Measurements from ENCODE around the gene PLPP6. TPM values are rescaled to one million over a fixed set of nuclear protein-coding genes. Genes with fewer than 3 reads are reported as not detected.
"Not testable (repeated sequence)": the region's sequence is repeated elsewhere in the genome, so short reads cannot be mapped to it uniquely, and the experiment has no call there.

The PLPP6 gene
- total RNA-seq, 2 experiments from 2014 or later: 9.6 to 10.3 TPM

DNA sequence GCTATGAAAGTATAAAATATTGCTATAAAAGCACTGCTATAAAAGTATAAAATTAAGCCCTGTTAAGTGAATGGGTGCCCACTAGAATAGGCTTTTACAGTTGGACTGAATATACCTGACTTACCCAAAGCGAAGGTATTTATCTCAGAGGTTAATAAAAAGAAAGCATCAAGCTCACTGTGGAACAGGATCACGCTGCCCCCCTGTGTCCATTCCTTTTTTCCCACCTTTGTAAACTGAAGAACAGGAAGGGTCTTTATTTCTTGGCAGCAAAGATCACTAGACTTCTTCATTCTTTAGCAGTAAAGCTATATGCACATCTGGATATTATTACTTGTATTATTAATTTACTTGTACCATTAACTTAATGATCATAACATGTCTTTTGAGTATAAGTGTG is 22.1 kb upstream of the PLPP6 start:
- peak; percentile 53 for DNase-seq
- H3K27ac Mint-ChIP-seq: no peak overlapping the region
- H3K27me3 Mint-ChIP-seq: peaks cover 5% of the 10 kb centered on the region
- no peaks in the 10 kb centered on the region for H3K9me3 Mint-ChIP-seq
- CTCF ChIA-PET: interaction anchor here (0.6 to 4.3 kb wide), 13 partner anchors 17 to 326 kb away, joined by 3 to 24 read pairs (median 3); no protein-coding TSS in a partner anchor
- H3K36me3 Mint-ChIP-seq (ENCODE audit: low read depth): no peaks in the 10 kb centered on the region
- H3K4me3 Mint-ChIP-seq: no peak overlapping the region
- POLR2A ChIA-PET: interaction anchor here (0.6 kb wide), 1 partner anchor 35 kb away, joined by 3 read pairs; no protein-coding TSS in a partner anchor
- H3K4me1 Mint-ChIP-seq: no peaks in the 10 kb centered on the region

DNA sequence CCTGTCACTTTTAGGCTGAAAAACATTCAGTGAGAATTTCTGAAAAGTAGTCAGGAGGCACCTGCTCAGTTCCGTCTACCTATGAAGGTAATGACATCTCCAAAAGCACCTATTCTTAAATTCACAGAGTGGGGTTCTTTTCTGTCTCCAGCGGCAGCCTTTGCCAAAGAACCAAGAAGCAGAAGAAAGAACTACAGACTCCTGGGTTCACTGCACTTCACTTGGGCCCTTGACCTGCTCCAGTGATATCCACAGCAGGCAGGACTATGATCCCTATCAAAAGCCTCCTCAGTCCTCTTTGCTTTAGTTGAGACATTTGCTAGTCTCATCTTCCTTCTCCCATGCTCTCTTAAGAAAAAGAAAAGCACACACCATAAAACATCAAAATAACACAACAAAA is 19.7 kb upstream of the PLPP6 start:
- Mint-ChIP-seq H3K9me3 (no peaks in the 10 kb centered on the region), H3K4me1 (no peaks in the 10 kb centered on the region), H3K27me3 (no peaks in the 10 kb centered on the region), H3K36me3 (ENCODE audit: low read depth) (no peaks in the 10 kb centered on the region), H3K4me3 (no peak overlapping the region), H3K27ac (no peak overlapping the region)
- no peak for DNase-seq
- CTCF ChIA-PET: no interaction called here
- POLR2A ChIA-PET: no interaction called here

DNA sequence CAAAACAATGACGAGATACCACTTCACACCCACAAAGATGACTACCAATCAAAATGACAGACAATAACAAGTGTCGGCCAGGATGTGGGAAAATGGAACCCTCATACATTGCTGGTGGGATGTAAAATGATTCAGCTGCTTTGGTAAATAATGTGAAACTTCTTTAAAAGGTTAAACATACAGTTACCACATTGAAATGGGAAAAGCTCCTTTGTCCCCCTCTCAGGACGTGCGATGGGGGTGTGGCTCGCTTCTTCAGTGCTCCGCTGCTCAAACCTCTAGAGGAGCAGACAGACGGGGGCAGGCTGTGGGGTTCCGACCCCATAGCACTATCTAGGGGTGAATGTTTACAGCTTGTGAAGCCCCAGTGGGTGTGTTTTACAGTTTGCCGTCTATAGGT is 8.0 kb upstream of the PLPP6 start:
- H3K27ac Mint-ChIP-seq: no peak overlapping the region
- CTCF ChIA-PET: no interaction called here
- POLR2A ChIA-PET: no interaction called here
- no peaks in the 10 kb centered on the region for H3K9me3 Mint-ChIP-seq
- H3K4me3 Mint-ChIP-seq: no peak overlapping the region
- peaks cover 19% of the 10 kb centered on the region for H3K4me1 Mint-ChIP-seq
- peaks cover 9% of the 10 kb centered on the region for H3K27me3 Mint-ChIP-seq
- no peaks in the 10 kb centered on the region for H3K36me3 Mint-ChIP-seq (ENCODE audit: low read depth)
- no peak for DNase-seq

DNA sequence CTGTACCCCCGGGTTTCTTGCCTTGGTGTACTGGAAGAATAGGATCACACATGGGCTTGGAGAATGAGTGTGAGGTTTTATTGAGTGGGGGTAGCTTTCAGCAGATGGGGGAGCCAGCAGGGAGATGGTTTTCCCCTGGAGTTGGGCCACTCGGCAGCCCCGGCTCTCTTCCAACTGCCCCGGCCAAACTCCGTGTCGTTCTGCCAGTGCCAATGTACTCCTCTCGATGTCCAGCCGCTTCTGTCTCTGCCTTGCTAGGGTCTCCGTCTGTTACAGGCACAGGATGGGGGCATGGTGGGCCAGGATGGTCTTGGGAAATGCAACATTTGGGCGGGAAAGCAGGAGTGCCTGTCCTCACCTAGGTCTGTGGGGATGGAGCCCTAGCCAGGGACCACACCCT is 7.6 kb upstream of the PLPP6 start:
- no peaks in the 10 kb centered on the region for H3K36me3 Mint-ChIP-seq (ENCODE audit: low read depth)
- DNase-seq: no peak
- peaks cover 19% of the 10 kb centered on the region for H3K4me1 Mint-ChIP-seq
- H3K27me3 Mint-ChIP-seq: peaks cover 10% of the 10 kb centered on the region
- ChIA-PET CTCF (no interaction called here), POLR2A (no interaction called here)
- H3K4me3 Mint-ChIP-seq: no peak overlapping the region
- no peaks in the 10 kb centered on the region for H3K9me3 Mint-ChIP-seq
- H3K27ac Mint-ChIP-seq: no peak overlapping the region

DNA sequence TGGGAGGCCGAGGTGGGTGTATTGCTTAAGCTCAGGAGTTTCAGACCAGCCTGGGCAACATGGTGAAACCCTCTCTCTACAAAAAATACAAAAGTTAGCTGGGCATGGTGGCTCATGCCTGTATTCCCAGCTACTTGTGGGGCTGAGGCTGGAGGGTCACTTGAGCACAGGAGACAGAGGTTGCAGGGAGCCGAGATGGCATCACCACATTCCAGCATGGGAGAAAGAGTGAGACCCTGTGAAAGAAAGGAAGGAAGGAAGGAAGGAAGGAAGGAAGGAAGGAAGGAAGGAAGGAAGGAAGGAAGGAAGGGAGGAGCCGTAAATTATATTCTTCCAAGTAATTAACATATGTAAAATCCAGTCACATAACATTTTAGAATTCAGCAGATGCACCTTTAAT is 5.9 kb upstream of the PLPP6 start:
- H3K4me1 Mint-ChIP-seq: peaks cover 20% of the 10 kb centered on the region
- CTCF ChIA-PET: interaction anchor here (1.0 kb wide), 1 partner anchor 10 kb away, joined by 3 read pairs; the partner anchor contains the start of gene SPATA6L
- not testable (repeated sequence) for H3K4me3 Mint-ChIP-seq

DNA sequence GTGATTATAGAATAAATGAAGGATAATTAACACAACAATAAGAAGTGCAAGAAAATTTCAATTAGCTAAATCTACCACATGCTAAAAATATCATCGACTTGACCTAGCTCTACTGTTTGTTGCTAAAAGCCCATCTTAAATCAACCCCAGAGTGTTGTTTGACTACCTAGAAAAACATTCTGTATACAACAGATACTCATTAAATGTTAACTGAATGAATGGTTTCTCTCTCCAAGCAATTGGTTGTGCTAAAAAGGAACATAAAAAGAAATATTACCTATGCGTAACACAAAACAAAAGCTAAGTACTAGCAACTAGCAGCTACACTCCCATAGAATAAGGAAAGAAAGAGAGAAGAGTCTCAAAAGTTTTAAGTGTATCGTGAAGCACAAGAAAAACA is 5.5 kb upstream of the PLPP6 start:
- ChIA-PET CTCF (interaction anchor here (1.0 kb wide), 1 partner anchor 10 kb away, joined by 3 read pairs; the partner anchor contains the start of gene SPATA6L), POLR2A (interaction anchor here (1.1 to 1.2 kb wide), 2 partner anchors 9 to 23 kb away, joined by 3 read pairs; partner anchors contain the start of genes CDC37L1 and SPATA6L)
- no peak for DNase-seq
- Mint-ChIP-seq H3K36me3 (ENCODE audit: low read depth) (no peaks in the 10 kb centered on the region), H3K4me3 (no peak overlapping the region), H3K9me3 (no peaks in the 10 kb centered on the region), H3K4me1 (peaks cover 23% of the 10 kb centered on the region), H3K27me3 (peaks cover 4% of the 10 kb centered on the region), H3K27ac (no peak overlapping the region)

More for the DNA sequence above, 5.9 kb upstream of the PLPP6 start:
- not testable (repeated sequence) for DNase-seq; H3K36me3 Mint-ChIP-seq (ENCODE audit: low read depth); H3K9me3 Mint-ChIP-seq; H3K27me3 Mint-ChIP-seq; H3K27ac Mint-ChIP-seq
- POLR2A ChIA-PET: interaction anchor here (1.1 to 1.2 kb wide), 2 partner anchors 10 to 23 kb away, joined by 3 read pairs; partner anchors contain the start of genes CDC37L1 and SPATA6L

DNA sequence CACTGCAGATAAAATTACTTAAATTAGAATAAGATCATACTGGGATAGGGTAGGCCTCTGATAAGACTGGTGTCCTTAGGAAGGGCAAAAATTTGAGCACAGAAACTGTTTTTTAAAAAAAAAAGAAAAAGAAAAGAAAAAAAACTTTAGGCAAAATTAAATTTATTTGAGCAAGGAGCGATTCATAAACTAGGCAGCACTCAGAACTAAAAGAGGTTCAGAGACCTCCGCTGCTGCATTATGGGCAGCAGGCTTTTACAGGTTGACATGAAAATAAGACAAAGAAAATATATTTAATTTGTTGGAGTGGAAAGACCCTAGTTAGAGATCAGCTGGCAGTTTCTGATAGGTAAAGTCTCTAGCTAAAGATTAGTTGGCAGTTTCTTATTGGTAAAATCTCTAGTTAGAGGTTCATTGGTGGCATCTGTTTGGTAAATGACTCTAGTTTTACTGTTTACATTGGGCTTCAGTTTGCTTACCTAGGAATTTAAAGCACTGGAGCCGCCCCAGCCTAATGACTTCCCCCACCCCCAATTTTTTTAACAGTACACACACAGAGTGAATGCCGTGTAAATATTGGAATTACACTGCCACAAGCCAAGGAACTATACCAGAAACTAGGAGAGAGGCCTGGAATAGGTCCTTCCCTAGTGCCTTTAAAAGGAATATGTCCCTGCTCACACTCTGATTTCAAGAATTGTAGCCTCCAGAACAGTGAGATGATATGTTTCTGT is 4.5 kb upstream of the PLPP6 start:
- Mint-ChIP-seq H3K4me3 (no peak overlapping the region), H3K27me3 (peaks cover 4% of the 10 kb centered on the region), H3K4me1 (peaks cover 30% of the 10 kb centered on the region), H3K9me3 (no peaks in the 10 kb centered on the region), H3K36me3 (ENCODE audit: low read depth) (no peaks in the 10 kb centered on the region), H3K27ac (no peak overlapping the region)
- no peak for DNase-seq
- POLR2A ChIA-PET: no interaction called here
- CTCF ChIA-PET: no interaction called here

DNA sequence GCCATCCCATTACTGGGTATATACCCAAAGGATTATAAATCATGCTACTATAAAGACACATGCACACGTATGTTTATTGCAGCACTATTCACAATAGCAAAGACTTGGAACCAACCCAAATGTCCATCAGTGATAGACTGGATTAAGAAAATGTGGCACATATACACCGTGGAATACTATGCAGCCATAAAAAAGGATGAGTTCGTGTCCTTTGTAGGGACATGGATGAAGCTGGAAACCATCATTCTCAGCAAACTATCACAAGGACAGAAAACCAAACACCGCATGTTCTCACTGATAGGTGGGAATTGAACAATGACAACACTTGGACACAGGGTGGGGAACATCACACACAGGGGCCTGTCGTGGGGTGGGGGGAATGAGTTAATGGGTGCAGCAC is 1.4 kb upstream of the PLPP6 start:
- H3K27me3 Mint-ChIP-seq; H3K9me3 Mint-ChIP-seq; H3K27ac Mint-ChIP-seq; DNase-seq; H3K36me3 Mint-ChIP-seq (ENCODE audit: low read depth); H3K4me3 Mint-ChIP-seq; POLR2A ChIA-PET: not testable (repeated sequence)
- CTCF ChIA-PET: interaction anchor here (1.1 kb wide), 1 partner anchor 40 kb away, joined by 3 read pairs; no protein-coding TSS in a partner anchor
- H3K4me1 Mint-ChIP-seq: peaks cover 42% of the 10 kb centered on the region

DNA sequence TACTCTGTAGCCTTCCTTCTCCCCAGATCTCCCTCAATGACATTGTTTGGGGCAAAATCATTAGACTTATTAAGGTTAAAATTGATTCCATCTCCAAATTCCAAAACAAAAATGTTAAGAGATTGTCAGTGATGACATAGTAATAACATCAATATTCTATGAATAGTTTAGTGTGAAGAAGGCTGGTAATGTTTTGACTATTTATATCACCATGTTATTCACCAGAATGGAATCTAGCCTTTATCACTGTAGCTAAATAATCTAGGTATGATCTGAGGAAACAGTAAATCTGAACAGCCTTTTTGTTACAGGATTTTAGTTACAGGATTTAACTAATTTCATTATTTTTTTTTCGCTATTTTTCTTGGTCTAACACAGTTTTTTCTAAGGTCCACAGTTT is 929 bp upstream of the PLPP6 start:
- no peak overlapping the region for H3K27ac Mint-ChIP-seq
- H3K4me3 Mint-ChIP-seq: peak overlapping the region; percentile 98
- peaks cover 6% of the 10 kb centered on the region for H3K36me3 Mint-ChIP-seq (ENCODE audit: low read depth)
- POLR2A ChIA-PET: interaction anchor here (1.1 to 5.8 kb wide), 3 partner anchors 18 to 80 kb away, joined by 3 to 34 read pairs (median 10); partner anchors contain the start of genes AK3 and CDC37L1
- no peaks in the 10 kb centered on the region for H3K9me3 Mint-ChIP-seq
- peaks cover 47% of the 10 kb centered on the region for H3K4me1 Mint-ChIP-seq
- H3K27me3 Mint-ChIP-seq: peaks cover 4% of the 10 kb centered on the region
- CTCF ChIA-PET: interaction anchor here (1.1 to 2.4 kb wide), 2 partner anchors 41 to 79 kb away, joined by 3 to 8 read pairs; no protein-coding TSS in a partner anchor
- DNase-seq: no peak

DNA sequence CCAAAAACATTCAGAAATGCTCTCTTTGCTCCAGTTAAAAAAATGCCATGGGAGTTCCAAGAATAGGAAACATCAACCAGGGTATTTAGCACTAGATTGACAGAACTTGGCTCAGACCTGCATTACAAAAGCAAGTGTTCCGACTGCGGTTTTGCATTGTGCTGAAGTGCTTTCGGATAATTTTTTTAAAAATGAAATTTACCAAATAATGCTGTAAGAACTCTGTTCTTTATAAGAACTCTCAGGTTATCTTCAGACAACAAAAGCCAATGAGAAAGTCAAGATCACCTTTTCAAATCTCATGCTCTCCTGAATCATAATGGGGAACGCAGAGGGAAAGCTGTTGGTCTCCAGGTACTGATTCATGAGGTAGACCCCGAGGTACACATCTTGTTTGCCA is 483 bp upstream of the PLPP6 start:
- H3K4me1 Mint-ChIP-seq: peaks cover 51% of the 10 kb centered on the region
- no peaks in the 10 kb centered on the region for H3K9me3 Mint-ChIP-seq
- H3K36me3 Mint-ChIP-seq (ENCODE audit: low read depth): peaks cover 6% of the 10 kb centered on the region
- H3K27me3 Mint-ChIP-seq: peaks cover 4% of the 10 kb centered on the region
- H3K4me3 Mint-ChIP-seq: peak overlapping the region; percentile 98
- no peak for DNase-seq
- POLR2A ChIA-PET: interaction anchor here (1.1 to 5.8 kb wide), 4 partner anchors 16 to 79 kb away, joined by 3 to 34 read pairs (median 8); partner anchors contain the start of genes AK3 and CDC37L1
- H3K27ac Mint-ChIP-seq: peak overlapping the region; percentile 80
- CTCF ChIA-PET: interaction anchor here (1.1 to 2.4 kb wide), 3 partner anchors 10 to 79 kb away, joined by 3 to 8 read pairs (median 6); no protein-coding TSS in a partner anchor

DNA sequence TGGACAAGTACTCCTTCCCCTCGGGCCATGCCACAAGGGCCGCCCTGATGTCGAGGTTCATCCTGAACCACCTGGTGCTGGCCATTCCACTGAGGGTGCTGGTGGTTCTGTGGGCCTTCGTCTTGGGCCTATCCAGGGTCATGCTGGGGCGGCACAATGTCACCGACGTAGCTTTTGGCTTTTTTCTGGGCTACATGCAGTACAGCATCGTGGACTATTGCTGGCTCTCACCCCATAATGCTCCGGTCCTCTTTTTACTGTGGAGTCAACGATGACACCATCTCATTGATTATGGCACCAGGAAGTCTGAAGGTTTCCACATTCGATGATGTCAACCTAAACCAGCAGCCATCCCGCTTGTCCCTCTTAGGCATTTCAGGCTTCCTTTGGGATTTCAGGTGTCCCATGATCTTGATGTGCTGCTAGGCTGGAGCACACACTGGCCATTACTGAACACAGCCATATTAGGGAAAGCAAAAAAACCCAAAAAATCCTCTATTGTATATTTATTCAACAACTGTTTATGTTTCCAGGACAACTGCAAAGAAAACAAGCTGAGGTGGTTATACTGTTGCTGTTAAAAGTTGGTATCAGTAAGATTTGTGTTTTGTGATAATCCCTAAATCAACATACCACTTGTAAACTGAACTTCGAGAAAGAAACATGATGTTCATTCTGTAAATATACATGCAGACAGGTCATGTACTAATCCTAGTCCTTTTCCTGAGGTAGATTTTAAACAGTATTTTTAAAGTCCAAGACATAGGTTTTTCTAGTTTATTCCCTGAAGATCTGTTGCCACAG is 1.1 kb downstream of the PLPP6 start:
- H3K4me1 Mint-ChIP-seq: peaks cover 62% of the 10 kb centered on the region
- H3K27ac Mint-ChIP-seq: peak overlapping the region; percentile 25

DNA sequence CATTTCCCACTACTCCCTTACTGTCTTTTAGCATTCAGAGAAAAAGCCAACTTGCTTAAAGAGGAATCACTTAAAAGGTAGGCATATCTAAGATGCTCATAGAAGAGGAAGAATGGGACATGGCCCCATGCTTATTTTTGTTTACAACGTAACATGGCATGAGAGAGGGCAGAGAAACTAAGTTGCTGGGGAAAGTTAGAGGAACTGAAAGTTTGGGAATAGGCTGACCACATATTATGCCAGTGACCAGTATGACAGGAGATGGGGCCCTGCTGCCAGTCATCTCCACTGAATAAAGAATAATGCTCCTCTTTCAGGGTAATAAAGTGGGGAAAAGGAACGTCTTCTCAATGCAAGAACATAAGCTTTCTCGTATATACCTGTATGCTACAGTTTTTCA is 1.9 kb downstream of the PLPP6 start:
- H3K4me1 Mint-ChIP-seq: peaks cover 66% of the 10 kb centered on the region
- POLR2A ChIA-PET: interaction anchor here (1.1 to 5.8 kb wide), 6 partner anchors 11 to 1137 kb away, joined by 3 to 34 read pairs (median 4); partner anchors contain the start of genes AK3, CDC37L1 and PLGRKT
- CTCF ChIA-PET: interaction anchor here (1.5 kb wide), 1 partner anchor 59 kb away, joined by 3 read pairs; no protein-coding TSS in a partner anchor
- no peak for DNase-seq
- H3K27ac Mint-ChIP-seq: no peak overlapping the region
- H3K36me3 Mint-ChIP-seq (ENCODE audit: low read depth): peaks cover 6% of the 10 kb centered on the region
- no peaks in the 10 kb centered on the region for H3K9me3 Mint-ChIP-seq
- H3K4me3 Mint-ChIP-seq: no peak overlapping the region
- H3K27me3 Mint-ChIP-seq: peaks cover 7% of the 10 kb centered on the region

More for the DNA sequence above, 1.1 kb downstream of the PLPP6 start:
- H3K4me3 Mint-ChIP-seq: peak overlapping the region; percentile 98
- peaks cover 6% of the 10 kb centered on the region for H3K36me3 Mint-ChIP-seq (ENCODE audit: low read depth)
- POLR2A ChIA-PET: interaction anchor here (1.3 to 5.8 kb wide), 7 partner anchors 11 to 1136 kb away, joined by 4 to 34 read pairs (median 5); partner anchors contain the start of genes AK3 and CDC37L1
- H3K9me3 Mint-ChIP-seq: no peaks in the 10 kb centered on the region
- CTCF ChIA-PET: interaction anchor here (0.6 to 2.4 kb wide), 6 partner anchors 9 to 77 kb away, joined by 3 to 8 read pairs (median 4); no protein-coding TSS in a partner anchor
- peaks cover 7% of the 10 kb centered on the region for H3K27me3 Mint-ChIP-seq
- no peak for DNase-seq
